Smooth muscle cell (in vitro differentiated cells): ENCODE results near the gene SOD3. TPM values are rescaled to one million over a fixed set of nuclear protein-coding genes. Genes with fewer than 3 reads are reported as not detected.

Experiments
- DNase-seq: peaks from one replicate; lab custom pipeline; 2025; ENCODE audit not compliant: unreplicated experiment; lab: John Stamatoyannopoulos, UW
- H2AFZ ChIP-seq: fragments of 200-600 bp; sonication (generic); 2 replicates; pipeline ENCODE4 v1.6.0; 2016; ENCODE audit warnings: antibody characterized with exemption, low read depth, mild to moderate bottlenecking
- H3F3A ChIP-seq: fragments of 200-600 bp; sonication (generic); 2 replicates; pipeline ENCODE4 v1.6.0; 2017; ENCODE audit warnings: antibody characterized with exemption, low read depth
- H3K27ac ChIP-seq: fragments of 200-600 bp; sonication (generic); 2 replicates; pipeline ENCODE4 v1.5.1; 2016; ENCODE audit warnings: low read depth, mild to moderate bottlenecking
- H3K27me3 ChIP-seq: fragments of 200-600 bp; sonication (generic); 2 replicates; pipeline ENCODE4 v1.6.1; 2016; ENCODE audit warnings: low read depth, mild to moderate bottlenecking
- H3K36me3 ChIP-seq: fragments of 200-600 bp; sonication (generic); 2 replicates; pipeline ENCODE4 v1.5.1; 2016; ENCODE audit warnings: low read depth
- H3K4me1 ChIP-seq: fragments of 200-600 bp; sonication (generic); 2 replicates; pipeline ENCODE4 v1.5.1; 2016; ENCODE audit warnings: low read depth
- H3K4me2 ChIP-seq: fragments of 200-600 bp; sonication (generic); 2 replicates; pipeline ENCODE4 v1.6.0; 2016; ENCODE audit warnings: mild to moderate bottlenecking
- H3K4me3 ChIP-seq: fragments of 200-600 bp; sonication (generic); 2 replicates; pipeline ENCODE4 v1.5.1; 2016; ENCODE audit warnings: mild to moderate bottlenecking
- H3K79me2 ChIP-seq: fragments of 200-600 bp; sonication (generic); 2 replicates; pipeline ENCODE4 v1.6.0; 2016; ENCODE audit warnings: low read depth, mild to moderate bottlenecking
- H3K9ac ChIP-seq: fragments of 200-600 bp; sonication (generic); 2 replicates; pipeline ENCODE4 v1.6.0; 2016; ENCODE audit warnings: low read depth
- H3K9me3 ChIP-seq: fragments of 200-600 bp; sonication (generic); replicated peaks from 2 replicates; pipeline ENCODE4 v1.5.1; 2016; ENCODE audit warnings: low read depth
- H4K20me1 ChIP-seq: fragments of 200-600 bp; sonication (generic); 2 replicates; pipeline ENCODE4 v1.6.0; 2016; ENCODE audit warnings: low read depth
- WGBS: methylation state at CpG from one replicate; pipeline ENCODE4 v1.1.7; 2016; ENCODE audit warnings: low lambda C conversion rate; 5-methylcytosine and 5-hydroxymethylcytosine counted together
- polyA plus RNA-seq: library from polyadenylated mRNA; unstranded; fragments of >200 nt; fragmentation: Nextera tagmentation; extraction: Ambion mirVana; gene quantifications from 2 replicates; pipeline ENCODE4 v1.2.1, GENCODE V29; 2016
- small RNA-seq: library from RNA; depleted of rRNA; stranded (forward); fragments of <200 nt; gene quantifications from one replicate; pipeline ENCODE3, GENCODE V24; 2014
- total RNA-seq: library from RNA; depleted of rRNA; stranded (reverse); fragments of >200 nt; gene quantifications from 2 replicates; pipeline ENCODE4 v1.2.3, GENCODE V29; 2014
- TF ChIP-seq, protein P1 (sequence below): fragments of 200-600 bp; sonication (generic); IDR thresholded peaks from 2 replicates; pipeline ENCODE4 v1.5.1; 2017; ENCODE audit warnings: borderline replicate concordance, mild to moderate bottlenecking, antibody characterized with exemption; ENCODE audit not compliant: insufficient read depth, poor library complexity, severe bottlenecking

Gene SOD3
- total and polyA plus RNA-seq, 2 experiments from 2014 or later = 24.4 to 71.9 TPM

- H3K4me2 ChIP-seq = peak overlapping the region; percentile 14
- no peak for DNase-seq
- TF ChIP-seq, protein P1, sequence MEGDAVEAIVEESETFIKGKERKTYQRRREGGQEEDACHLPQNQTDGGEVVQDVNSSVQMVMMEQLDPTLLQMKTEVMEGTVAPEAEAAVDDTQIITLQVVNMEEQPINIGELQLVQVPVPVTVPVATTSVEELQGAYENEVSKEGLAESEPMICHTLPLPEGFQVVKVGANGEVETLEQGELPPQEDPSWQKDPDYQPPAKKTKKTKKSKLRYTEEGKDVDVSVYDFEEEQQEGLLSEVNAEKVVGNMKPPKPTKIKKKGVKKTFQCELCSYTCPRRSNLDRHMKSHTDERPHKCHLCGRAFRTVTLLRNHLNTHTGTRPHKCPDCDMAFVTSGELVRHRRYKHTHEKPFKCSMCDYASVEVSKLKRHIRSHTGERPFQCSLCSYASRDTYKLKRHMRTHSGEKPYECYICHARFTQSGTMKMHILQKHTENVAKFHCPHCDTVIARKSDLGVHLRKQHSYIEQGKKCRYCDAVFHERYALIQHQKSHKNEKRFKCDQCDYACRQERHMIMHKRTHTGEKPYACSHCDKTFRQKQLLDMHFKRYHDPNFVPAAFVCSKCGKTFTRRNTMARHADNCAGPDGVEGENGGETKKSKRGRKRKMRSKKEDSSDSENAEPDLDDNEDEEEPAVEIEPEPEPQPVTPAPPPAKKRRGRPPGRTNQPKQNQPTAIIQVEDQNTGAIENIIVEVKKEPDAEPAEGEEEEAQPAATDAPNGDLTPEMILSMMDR = no peak
- no peak overlapping the region for H3K4me3 ChIP-seq
- WGBS = 61% methylated on average over 2 of the region's 2 CpGs
- H2AFZ ChIP-seq = no peak overlapping the region
- no peaks in the 10 kb centered on the region for H3K36me3 ChIP-seq
- peaks cover 13% of the 10 kb centered on the region for H3F3A ChIP-seq
- no peak overlapping the region for H3K9ac ChIP-seq
- H4K20me1 ChIP-seq = no peaks in the 10 kb centered on the region
- H3K27ac ChIP-seq = no peak overlapping the region
- H3K79me2 ChIP-seq = no peaks in the 10 kb centered on the region
- H3K27me3 ChIP-seq = no peaks in the 10 kb centered on the region
- H3K9me3 ChIP-seq = no peaks in the 10 kb centered on the region
- H3K4me1 ChIP-seq = peaks cover 7% of the 10 kb centered on the region
Observed at GRCh38 chr4:24849756-24850155, 54.4 kb downstream of the SOD3 start.

Small RNA genes within 50 kb of the gene (small RNA-seq; reads per million reads assigned to genes)
- not detected for gene AC006390.1

Other genes with a start within 250 kb of the SOD3 start
- 168 and 182 TPM in 2 replicates for gene DHX15, start 211.0 kb upstream of the SOD3 start, total RNA-seq
- gene DHX15, start 211.0 kb upstream of the SOD3 start, polyA plus RNA-seq = 62.6 and 69.8 TPM in 2 replicates
- 5.5 and 12.5 TPM in 2 replicates for gene CCDC149, start 117.5 kb downstream of the SOD3 start, total RNA-seq
- 7.2 and 10.7 TPM in 2 replicates for gene CCDC149, start 117.5 kb downstream of the SOD3 start, polyA plus RNA-seq
- gene LGI2, start 235.4 kb downstream of the SOD3 start, total RNA-seq = 3.1 and 9.1 TPM in 2 replicates
- 2.1 and 9.3 TPM in 2 replicates for gene LGI2, start 235.4 kb downstream of the SOD3 start, polyA plus RNA-seq